ENCODE measurements around the gene LRG1.
A peak's percentile ranks its signal among the peaks of the same experiment; 100 is the strongest.

LRG1 gene

DNA sequence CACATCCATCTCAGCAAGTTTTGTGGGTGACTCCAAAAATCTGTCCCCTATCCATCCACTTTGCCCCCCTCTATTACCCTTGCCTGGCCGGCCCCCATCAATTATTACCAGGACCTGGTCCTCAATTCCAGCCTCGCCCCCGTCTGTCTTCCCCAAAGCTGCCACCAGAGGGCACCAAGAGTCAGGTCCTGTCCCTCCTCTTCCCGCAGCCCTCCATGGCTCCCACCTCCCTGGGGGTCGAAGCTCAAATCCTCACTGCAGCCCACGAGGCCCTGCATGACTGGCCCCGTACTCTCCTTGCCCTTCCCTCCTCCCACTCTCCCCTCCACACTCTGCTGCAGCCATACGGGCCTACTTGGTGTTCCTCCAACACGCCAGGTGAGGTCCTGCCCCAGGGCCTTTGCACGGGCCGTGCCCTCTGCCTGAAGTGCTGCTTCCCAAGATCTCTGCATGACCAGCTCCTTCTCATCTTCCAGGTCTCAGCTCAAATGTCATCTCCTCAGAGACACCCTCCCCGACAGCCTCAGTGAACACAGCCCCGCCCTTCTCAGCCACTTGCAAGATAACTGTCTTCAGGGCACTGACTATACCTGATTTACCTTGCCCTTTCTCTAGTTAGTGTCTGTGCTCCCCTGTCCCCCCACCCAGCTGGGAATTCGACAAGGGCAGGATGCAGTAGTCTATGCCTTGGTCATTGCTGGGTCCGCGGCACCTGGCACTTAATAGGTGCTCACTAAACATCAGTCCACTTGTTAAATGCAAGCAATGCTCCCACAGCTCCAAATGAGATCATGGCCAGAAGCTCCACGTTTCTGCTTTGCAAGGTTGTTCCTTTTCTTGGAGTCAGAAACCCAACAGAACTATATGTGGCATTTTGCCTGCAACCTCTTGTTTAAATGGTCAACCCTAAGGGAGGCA lies 36.4 kb upstream of the LRG1 start (continued):
- TF ChIP-seq HOXC10 (CRISPR knock-in tag; IDR thresholded peaks at IDR 0.05): no peak
- no peak for TF ChIP-seq ZNF37A (tag by site-specific recombination; IDR thresholded peaks at IDR 0.05)
- TF ChIP-seq ZNF223 (tag by site-specific recombination; IDR thresholded peaks at IDR 0.05): no peak
- no peak for TF ChIP-seq ZNF114 (tag by site-specific recombination; IDR thresholded peaks at IDR 0.05)
- no peak for TF ChIP-seq ZSCAN4 (tag by site-specific recombination; IDR thresholded peaks at IDR 0.05)
- no peak for TF ChIP-seq ZFP41 (tag by site-specific recombination; IDR thresholded peaks at IDR 0.05; ENCODE audit: borderline replicate concordance)
- TF ChIP-seq ZNF558 (tag by site-specific recombination; IDR thresholded peaks at IDR 0.05): peak; percentile 97
- peak; percentile 28; the same call in 1 of the 2 replicates for TF ChIP-seq GLIS2 (tag by site-specific recombination; IDR thresholded peaks at IDR 0.05)
- TF ChIP-seq INSM2 (tag by site-specific recombination; IDR thresholded peaks at IDR 0.05): 0 out of 2 replicates have a peak, but pooled peaks have one; percentile 15
- TF ChIP-seq, protein P1, sequence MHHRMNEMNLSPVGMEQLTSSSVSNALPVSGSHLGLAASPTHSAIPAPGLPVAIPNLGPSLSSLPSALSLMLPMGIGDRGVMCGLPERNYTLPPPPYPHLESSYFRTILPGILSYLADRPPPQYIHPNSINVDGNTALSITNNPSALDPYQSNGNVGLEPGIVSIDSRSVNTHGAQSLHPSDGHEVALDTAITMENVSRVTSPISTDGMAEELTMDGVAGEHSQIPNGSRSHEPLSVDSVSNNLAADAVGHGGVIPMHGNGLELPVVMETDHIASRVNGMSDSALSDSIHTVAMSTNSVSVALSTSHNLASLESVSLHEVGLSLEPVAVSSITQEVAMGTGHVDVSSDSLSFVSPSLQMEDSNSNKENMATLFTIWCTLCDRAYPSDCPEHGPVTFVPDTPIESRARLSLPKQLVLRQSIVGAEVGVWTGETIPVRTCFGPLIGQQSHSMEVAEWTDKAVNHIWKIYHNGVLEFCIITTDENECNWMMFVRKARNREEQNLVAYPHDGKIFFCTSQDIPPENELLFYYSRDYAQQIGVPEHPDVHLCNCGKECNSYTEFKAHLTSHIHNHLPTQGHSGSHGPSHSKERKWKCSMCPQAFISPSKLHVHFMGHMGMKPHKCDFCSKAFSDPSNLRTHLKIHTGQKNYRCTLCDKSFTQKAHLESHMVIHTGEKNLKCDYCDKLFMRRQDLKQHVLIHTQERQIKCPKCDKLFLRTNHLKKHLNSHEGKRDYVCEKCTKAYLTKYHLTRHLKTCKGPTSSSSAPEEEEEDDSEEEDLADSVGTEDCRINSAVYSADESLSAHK (tag by site-specific recombination; IDR thresholded peaks at IDR 0.05): no peak
- no peak for TF ChIP-seq ZNF426 (tag by site-specific recombination; IDR thresholded peaks at IDR 0.05)
- peak; percentile 100 for TF ChIP-seq ZNF623 (tag by site-specific recombination; IDR thresholded peaks at IDR 0.05)
- TF ChIP-seq ZNF785 (tag by site-specific recombination; IDR thresholded peaks at IDR 0.05): 0 out of 2 replicates have a peak, but pooled peaks have one; percentile 52
- peak; percentile 54; the same call in 1 of the 2 replicates for TF ChIP-seq ZNF239 (tag by site-specific recombination; IDR thresholded peaks at IDR 0.05)
- TF ChIP-seq PRDM2 (tag by site-specific recombination; IDR thresholded peaks at IDR 0.05; ENCODE audit: borderline replicate concordance): 0 out of 2 replicates have a peak, but pooled peaks have one; percentile 76
- no peak for TF ChIP-seq ZBTB20 (tag by site-specific recombination; IDR thresholded peaks at IDR 0.05)
- no peak for TF ChIP-seq ZBTB11 (tag by site-specific recombination; conservative IDR thresholded peaks at IDR 0.05; ENCODE audit: low read depth)
- peak; percentile 48; the same call in 1 of the 2 replicates for TF ChIP-seq ZXDB (tag by site-specific recombination; IDR thresholded peaks at IDR 0.05)
- TF ChIP-seq, protein P2, sequence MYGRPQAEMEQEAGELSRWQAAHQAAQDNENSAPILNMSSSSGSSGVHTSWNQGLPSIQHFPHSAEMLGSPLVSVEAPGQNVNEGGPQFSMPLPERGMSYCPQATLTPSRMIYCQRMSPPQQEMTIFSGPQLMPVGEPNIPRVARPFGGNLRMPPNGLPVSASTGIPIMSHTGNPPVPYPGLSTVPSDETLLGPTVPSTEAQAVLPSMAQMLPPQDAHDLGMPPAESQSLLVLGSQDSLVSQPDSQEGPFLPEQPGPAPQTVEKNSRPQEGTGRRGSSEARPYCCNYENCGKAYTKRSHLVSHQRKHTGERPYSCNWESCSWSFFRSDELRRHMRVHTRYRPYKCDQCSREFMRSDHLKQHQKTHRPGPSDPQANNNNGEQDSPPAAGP (tag by site-specific recombination; IDR thresholded peaks at IDR 0.05): peak; percentile 85
- TF ChIP-seq ZNF157 (tag by site-specific recombination; IDR thresholded peaks at IDR 0.05): no peak
- no peak for TF ChIP-seq ZNF335 (tag by site-specific recombination; conservative IDR thresholded peaks at IDR 0.05)
- no peak for TF ChIP-seq ZNF585B (tag by site-specific recombination; IDR thresholded peaks at IDR 0.05)
- TF ChIP-seq ZNF530 (tag by site-specific recombination; IDR thresholded peaks at IDR 0.05; ENCODE audit: low read depth): no peak
